HG02943 (cell line): Measurements from ENCODE around the gene CSMD2.
"Not testable (repeated sequence)": the region's sequence is repeated elsewhere in the genome, so short reads cannot be mapped to it uniquely, and the experiment has no call there.

ENCODE experiments used
- ATAC-seq: cut with Tn5 transposase; IDR thresholded peaks from one replicate; pipeline ENCODE4 v1.9.1; 2021; ENCODE audit warnings: mild to moderate bottlenecking, low read depth, moderate library complexity; ENCODE audit not compliant: unreplicated experiment

Gene CSMD2

DNA sequence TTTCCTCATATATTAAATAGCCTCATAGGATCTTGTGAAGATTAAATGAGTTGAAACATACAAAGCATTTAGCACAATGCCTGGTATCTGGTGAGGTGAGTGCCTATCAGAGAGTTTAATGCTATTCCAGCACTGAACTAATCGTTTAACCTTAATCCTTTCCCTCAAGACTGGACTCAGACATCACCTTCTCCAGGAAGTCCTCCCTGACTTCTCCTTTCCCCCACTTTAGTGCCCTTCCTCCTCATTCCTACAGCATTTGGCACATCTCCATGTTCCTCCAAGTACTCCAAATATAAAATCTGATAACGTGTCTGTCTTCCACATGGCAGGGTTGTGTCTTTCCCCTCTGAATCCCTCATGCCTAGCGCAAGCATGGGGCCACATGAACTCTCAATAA is 632.8 kb downstream of the CSMD2 start:
- no peak for ATAC-seq

DNA sequence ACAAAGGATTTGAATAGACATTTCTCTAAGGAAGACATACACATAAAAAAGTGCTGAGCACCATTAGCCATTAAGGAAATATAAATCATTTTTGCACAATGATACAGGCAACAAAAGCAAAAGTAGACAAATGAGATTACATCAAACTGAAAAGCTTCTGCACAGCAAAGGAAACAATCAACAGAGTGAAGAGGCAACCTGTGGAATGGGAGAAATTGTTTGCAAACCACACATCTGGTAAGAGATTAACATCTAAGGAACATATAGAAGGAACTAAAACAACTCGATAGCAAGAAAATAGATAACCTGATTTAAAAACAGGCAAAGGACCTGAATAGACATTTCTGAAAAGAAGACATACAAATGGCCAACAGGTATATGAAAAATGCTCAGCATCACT is 635.1 kb downstream of the CSMD2 start:
- ATAC-seq, result no peak

DNA sequence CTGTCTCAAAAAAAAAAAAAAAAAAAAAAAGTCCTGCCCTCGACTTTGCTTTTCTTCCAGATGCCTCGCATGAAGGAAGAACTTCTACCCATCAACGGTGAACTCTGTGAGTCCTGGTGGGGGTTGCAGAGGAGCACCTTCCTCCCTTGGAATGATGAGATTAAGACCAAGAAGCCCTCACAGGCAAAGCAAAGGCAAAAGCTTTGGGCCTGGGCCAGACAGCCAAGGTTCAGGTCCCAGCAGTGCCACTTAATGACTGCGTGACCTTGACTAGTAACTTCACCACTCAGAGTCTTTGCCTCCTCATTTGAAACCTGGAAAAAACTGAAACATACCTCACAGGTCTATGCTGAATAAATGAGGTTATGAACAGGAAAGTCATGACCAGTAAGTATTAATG is 637.1 kb downstream of the CSMD2 start:
- ATAC-seq, result no peak

DNA sequence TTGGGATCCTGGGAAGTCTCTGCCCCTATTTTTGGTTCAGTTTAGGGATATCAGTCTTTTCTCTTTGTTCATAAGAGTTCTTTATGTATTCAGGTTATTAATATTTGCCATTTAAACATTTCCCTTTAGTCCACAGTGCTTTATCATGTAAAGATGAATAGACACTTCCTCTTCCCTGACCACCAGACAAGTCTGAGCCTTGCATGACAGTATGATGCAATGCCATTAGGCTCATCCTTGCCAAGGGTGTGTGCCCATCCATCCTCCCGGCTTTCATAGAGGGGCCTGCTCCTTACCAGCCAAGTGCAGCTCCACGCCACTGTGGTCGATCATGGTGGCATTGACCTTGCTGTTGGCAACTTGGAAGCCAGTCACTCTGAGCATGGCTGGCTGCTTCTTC is 640.4 kb downstream of the CSMD2 start:
- no peak for ATAC-seq

DNA sequence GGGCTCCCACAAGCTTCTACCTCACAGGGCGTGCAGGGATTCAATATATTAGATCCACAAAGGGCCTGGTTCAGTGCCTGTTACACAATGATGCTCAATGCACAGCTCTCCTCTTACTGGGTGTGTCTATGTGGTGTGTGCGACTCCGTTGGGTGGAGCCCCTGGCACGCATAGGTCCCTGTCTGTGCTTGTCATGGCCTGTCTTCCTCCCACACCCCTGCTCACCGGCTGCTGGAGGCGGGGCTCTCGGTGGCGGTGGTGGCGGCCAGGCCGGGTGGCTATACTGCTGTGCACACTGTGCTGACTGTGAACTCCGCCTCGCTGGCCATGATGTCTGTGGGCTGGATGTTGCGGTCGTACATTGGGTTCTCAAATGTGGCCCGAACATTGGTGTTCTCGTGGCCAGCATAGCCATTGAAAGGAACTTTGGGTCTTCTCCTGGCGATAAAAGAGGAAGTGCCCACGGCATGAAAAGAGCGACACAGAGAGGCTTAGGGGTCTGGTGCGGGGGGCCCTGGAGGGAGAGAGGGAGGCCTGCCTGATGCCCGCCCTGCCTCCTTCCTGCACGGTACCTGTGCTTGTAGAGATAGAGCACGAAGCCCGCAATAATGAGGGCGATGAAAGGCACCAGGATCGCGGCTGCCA is 645.7 kb downstream of the CSMD2 start:
- no peak for ATAC-seq

DNA sequence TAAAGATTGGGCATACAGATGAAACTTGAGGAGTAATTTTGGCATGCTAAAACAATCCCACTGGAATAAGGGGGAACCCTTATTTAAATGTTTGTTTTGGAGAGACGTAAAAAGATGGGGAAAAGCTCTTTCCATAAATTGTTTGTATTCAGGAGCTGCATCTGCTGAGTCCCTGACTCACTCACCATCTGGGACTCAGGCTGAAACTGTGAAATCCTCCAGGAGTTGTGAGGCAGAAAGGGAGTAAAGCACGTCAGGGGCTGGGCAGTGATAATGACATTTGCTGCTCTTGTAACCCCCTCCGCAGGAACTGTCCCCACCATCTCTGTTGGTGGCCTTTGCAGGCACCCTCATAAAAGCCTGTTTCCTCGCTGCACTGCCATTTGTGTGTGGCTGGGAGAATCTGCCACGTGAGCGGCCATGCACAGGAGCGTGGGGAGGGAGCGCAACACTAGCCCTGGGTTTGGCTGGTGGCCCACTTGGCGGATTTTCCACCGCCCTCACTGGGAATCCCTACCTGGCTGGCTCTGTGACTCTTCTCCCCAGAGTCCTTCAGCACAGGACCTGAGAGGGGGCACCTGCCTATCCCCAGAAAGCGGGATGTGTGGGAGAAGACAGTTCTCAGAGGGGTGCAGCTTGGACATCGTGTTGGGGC is 647.3 kb downstream of the CSMD2 start:
- ATAC-seq, result no peak

DNA sequence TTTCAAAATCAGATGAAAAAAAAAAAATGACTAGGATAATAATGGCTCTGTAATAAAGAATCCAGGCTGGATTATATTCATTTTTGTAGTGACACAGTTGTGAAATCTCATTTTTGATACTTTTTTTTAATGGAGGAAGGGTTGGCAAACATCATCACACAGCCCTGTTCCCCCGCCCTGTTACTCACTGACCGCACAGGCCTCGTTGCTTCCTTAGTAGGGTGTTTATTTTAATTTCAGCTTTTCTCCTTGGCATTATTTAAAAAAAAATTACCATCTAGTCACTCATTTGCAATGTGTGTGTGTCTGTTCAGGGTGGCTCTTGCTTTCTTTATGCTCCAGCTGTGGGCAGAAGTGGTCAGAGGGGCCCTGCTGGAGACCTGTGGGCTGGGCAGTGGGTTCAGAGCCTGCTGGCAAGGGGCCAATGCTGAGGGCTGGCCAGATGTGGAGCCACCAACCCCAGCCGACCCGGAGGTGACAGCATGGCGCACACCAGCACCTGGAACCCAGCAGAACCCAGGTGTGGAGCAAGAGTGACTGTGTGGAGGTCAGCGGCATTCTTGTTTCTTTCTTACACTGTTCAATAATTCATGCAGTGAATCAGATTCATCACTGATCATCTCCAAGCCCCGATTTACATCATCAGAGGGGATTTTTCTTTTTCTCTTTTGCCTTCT is 648.0 kb downstream of the CSMD2 start:
- no peak for ATAC-seq

DNA sequence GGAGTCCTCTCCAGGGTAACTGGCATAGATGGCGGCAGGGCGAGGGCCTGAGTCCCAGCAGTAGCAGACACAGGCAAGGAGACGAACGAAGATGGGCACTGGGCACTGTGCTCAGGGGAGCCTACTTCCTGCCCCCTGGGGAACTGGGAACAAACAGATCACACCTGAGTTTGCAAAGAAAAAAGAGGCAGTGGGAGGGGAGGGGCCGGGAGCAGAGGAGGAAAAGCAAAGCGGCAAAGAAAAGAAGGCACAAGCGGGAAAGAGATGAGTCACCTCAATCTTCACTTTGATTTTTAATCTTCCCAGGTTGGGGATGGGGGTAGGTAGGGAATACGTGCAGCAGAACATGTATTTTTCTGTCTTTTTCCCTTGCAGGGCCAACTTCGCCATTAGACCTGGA is 648.6 kb downstream of the CSMD2 start:
- ATAC-seq, result no peak

DNA sequence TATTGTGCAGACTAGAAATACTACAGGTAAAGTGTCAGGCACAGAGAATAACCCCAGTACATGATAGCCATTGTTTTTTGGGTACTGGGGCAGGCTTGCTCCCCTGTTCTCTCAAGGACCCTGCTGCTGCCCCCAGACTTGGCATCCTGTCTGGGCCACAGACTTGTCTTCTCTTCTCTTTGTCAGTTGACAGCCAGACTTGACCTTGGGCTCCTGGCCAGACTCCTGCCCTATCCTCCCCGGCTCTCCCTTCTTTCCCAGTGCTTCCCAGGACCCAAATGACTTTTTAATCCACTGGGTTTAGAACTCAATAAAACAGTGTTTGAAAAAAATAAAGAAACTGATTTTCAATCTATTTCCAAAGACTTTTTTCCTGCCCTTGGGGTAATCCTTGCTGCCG is 649.4 kb downstream of the CSMD2 start:
- no peak for ATAC-seq

DNA sequence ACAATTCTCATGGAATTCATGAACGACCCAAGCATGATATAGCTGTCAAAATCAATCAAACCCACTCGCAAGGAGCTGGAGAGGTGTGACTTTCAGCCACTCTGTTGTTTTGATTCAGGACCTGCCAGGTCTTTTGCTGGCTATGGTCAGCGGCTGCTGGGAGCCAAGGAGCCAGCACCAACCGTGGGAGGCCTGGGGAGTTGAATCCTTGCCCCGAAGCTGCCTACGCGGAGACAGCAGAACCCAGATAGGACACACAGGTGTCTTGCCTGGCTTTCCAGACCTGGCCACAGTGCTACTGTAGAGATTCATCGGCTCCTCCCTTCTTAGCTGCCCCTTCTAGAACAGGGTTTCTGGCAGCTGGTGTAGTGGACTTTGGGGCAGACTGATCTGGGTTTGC is 649.9 kb downstream of the CSMD2 start:
- no peak for ATAC-seq

DNA sequence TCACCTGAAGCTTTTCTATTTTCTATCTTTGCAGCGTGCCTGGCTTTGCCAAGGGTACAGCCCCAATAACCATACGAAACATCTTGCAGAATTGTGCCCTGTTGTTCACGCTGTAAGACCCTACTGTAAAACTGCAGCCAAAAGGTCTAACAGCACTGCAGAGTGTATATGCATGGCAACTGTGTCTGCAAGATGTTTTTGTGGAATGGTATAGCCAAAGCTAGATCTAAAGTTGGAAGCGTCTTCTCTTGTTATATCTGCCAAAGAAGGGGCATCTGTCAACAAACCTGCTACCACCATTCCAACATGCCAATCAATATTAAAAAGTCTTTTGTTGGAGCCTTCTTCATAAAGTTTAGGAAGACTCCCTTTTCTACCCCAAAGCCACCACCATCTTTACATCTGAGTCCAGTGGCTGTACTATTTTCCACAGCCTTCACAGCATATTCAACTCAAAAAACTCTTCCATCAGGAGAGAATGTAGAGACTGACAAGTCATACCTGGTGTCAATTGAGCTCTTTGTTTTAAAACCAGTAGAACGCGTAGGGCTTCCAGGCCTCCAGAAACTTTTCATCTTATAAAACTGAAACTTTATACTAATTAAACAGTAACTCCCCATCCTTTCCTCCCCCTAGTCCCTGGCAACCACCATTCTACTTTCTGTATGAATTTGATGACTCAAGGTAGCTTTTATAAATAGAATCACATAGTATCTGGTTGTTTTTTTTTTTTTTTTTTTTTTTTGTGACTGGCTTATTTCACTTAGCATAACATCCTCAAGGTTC is 652.6 kb downstream of the CSMD2 start:
- ATAC-seq, result no peak

DNA sequence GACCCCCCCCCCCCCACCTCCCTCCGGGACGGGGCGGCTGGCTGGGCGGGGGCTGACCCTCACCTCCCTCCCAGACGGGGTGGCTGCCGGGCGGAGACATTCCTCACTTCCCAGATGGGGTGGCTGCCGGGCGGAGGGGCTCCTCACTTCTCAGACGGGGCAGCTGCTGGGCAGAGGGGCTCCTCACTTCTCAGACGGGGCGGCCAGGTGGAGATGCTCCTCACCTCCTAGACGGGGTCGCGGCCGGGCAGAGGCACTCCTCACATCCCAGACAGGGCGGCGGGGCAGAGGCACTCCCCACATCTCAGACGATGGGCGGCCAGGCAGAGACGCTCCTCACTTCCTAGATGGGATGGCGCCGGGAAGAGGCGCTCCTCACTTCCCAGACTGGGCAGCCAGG is 655.8 kb downstream of the CSMD2 start:
- ATAC-seq, result not testable (repeated sequence)

DNA sequence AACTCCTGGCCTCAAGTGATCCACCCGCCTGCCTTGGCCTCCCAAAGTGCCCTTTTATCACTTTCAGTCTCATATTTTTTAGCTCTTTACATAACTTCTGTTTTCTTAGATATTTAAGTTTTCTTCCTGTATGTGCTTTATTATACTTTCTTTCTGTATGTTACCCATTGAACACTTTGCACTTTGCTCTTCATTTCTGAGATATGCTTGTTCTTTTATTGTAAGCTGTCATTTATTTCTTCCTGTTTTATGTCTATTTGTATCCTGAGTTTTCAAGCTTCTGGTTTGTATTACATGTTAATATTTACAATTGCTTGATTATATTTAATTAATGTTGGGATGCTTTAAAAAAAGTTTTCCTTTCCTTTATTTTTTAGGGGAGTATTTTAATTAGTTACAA is 656.9 kb downstream of the CSMD2 start:
- ATAC-seq, result no peak

DNA sequence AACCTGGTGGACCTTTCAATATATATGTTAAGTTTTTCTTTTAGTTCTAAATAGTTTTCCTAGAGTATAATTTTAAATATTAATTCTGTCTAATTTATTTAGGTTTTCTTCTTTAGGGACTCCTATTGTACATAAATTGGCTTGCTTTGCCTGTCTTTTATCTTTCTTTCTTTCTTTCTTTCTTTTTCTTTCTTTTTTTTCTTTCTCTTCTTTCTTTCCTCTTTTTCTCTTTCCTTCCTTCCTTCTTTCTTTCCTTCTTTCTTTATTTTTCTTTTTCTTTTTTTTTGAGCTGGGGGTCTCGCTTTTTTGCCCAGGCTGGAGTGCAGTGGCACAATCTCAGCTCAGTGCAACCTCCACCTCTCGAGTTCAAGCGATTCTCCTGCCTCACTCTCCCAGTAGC is 657.4 kb downstream of the CSMD2 start:
- ATAC-seq, result no peak

DNA sequence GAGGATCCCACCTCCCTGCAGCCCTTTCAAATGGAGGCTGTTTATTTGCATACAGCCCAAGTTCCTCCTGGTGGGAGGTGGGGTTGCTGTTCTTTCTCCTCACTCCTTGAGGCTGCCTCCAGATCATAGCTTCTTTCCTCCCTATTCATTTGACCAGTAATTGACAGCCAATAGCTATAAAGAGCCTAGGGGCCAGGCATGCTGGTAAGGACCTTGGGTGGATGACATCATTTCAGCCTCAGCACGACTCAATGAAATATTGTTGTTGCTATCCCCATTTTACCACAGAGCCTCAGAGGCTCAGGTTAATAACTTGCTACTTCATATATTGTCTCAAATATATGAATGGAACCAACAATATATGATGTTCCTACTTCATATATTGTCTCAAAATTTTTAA is 661.5 kb downstream of the CSMD2 start:
- no peak for ATAC-seq

DNA sequence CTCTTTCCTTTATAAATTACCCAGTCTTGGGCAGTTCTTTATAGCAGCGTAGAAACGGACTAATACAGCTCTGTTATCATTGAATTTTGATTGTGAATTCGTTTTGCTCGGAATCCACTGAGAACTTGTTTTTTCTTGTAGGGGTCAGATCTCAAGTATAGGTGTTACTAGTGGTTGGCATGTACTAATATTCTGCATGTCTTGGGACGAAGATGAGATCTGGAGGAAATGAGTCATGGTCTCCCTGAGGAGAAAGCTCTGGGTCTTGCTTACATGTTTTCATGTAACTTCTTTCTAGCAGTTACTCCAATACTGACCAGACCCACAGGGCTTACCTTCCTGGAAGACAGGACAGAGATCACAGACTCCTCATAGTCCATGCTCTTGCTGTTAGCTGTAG is 662.3 kb downstream of the CSMD2 start:
- no peak for ATAC-seq

DNA sequence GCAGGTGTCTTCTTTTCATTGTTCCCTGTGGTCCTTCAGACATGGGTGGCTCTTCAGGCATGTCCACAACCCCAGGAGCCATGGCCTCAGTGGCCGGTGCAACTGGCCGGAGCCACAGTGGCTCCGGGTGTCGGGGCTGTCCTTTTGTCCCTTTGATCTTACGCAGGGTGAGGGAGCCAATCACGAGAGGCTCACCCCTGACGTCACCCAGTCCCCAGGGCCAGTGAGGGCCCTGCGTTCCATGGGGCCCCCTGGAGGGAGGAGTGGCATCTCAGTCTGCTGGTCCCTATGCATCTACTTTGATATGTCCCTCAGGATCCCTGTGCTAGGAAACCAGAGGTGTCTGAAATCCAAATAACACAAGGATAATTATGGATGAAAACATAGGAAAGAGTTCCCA is 663.3 kb downstream of the CSMD2 start:
- no peak for ATAC-seq

DNA sequence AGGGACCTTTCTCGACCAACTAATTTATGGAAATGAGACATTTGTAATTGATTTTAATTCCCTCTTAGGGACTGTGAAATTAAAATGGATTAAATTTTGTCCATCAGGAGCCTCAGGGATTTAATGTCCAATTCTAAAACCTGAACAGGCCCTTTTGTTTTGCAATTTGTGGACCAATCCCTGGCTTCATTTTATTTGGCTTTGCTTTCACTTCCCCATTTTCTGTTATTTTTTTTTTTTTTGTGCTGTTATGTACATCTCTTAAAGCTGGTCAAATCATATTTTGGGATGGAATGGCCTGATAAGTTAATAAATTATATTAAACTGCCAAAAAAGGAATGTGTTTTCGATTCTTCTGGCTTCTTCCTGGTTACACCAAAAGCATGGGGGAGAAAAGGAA is 663.7 kb downstream of the CSMD2 start:
- no peak for ATAC-seq

DNA sequence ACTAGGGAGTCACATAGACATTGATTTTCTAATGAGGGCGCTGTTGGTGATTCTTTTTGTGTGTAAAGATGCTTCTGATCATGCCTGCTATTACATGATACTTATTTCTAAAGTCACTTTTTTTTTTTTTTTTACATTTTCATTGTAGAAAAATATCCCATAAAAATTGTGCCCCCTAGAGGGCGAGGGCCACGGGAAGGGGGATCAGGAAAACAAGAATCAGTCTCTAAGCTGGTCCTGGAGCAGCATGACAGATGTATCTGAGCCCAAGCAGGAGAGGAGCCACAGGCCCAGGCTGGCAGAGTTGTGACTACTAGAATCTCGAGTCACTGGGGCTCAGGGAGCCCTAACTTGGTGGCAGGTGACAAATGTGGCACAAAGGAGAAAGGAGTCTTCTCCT is 664.5 kb downstream of the CSMD2 start:
- no peak for ATAC-seq

DNA sequence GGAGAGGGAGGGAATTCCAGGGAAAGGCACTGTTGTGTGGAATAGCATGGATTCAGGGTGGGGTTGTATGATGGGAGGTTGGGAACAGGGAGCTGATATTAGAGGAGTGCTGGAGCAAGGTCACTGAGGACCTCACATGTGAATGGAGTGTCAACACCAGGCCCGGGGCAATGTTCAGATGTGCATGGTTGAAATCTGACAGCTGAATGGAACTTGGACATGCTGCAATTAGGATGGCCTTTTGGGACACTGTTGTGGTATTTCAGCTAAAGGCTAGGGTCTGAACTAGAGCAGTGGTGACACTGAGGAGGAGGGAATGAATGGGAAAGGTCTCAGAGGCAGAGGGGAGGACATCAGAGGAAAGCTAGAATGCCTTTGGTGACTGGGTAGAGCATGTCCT is 667.6 kb downstream of the CSMD2 start:
- ATAC-seq, result no peak

DNA sequence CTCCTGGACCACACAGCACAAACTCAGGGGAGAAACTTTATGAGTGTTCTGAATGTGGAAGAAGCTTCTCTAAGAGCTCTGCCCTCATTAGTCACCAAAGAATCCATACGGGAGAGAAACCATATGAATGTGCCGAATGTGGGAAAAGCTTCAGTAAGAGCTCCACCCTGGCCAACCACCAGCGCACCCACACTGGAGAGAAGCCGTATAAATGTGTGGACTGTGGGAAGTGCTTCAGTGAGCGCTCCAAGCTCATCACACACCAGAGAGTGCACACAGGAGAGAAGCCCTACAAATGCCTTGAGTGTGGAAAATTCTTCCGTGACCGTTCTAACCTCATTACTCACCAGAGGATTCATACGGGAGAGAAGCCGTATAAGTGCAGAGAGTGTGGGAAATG is 670.1 kb downstream of the CSMD2 start:
- no peak for ATAC-seq
